BE2C (cell line): ENCODE measurements around the gene SPRN.
"Not testable (repeated sequence)": the region's sequence is repeated elsewhere in the genome, so short reads cannot be mapped to it uniquely, and the experiment has no call there.

Experiments used
- DNase-seq: peaks from one replicate; pipeline ENCODE4 v3.0.0-alpha.2; 2020
- H3K27me3 ChIP-seq: fragments of 250-450 bp; sonication (Bioruptor Pico); 2 replicates; pipeline ENCODE4 v1.5.1; 2020; ENCODE audit warnings: mild to moderate bottlenecking
- H3K36me3 ChIP-seq: fragments of 250-450 bp; sonication (Bioruptor Pico); 2 replicates; pipeline ENCODE4 v1.5.1; 2020; ENCODE audit warnings: mild to moderate bottlenecking
- H3K4me1 ChIP-seq: fragments of 250-450 bp; sonication (Bioruptor Pico); 2 replicates; pipeline ENCODE4 v1.5.1; 2020
- H3K4me3 ChIP-seq: 2 replicates; pipeline ENCODE4 v1.5.1; 2011; ENCODE audit warnings: low read depth, low read length
- H3K9me3 ChIP-seq: fragments of 250-450 bp; sonication (Bioruptor Pico); 2 replicates; pipeline ENCODE4 v1.5.1; 2020
- CTCF ChIP-seq: IDR thresholded peaks from 2 replicates; pipeline ENCODE4 v1.5.1; 2012; ENCODE audit warnings: mild to moderate bottlenecking, low read depth, low read length

The SPRN gene

GRCh38 chr10:133444342-133445267 is 20.2 kb upstream of the SPRN start:
- Histone ChIP-seq H3K4me1 (no peaks in the 10 kb centered on the region), H3K9me3 (no peaks in the 10 kb centered on the region; the same call in 1 of the 2 replicates), H3K27me3 (no peaks in the 10 kb centered on the region), H3K36me3 (no peaks in the 10 kb centered on the region), H3K4me3 (no peak overlapping the region)
- no peak for TF ChIP-seq CTCF
- no peak for DNase-seq

- Histone ChIP-seq H3K4me1 (no peaks in the 10 kb centered on the region), H3K36me3 (no peaks in the 10 kb centered on the region), H3K27me3 (no peaks in the 10 kb centered on the region), H3K4me3 (no peak overlapping the region), H3K9me3 (no peaks in the 10 kb centered on the region; the same call in 1 of the 2 replicates)
- no peak for TF ChIP-seq CTCF
- no peak for DNase-seq
Observed at GRCh38 chr10:133442967-133443924, 18.8 kb upstream of the SPRN start.

GRCh38 chr10:133442191-133442966 is 18.0 kb upstream of the SPRN start:
- no peaks in the 10 kb centered on the region for H3K27me3 ChIP-seq
- H3K9me3 ChIP-seq = no peaks in the 10 kb centered on the region; the same call in 1 of the 2 replicates
- H3K36me3 ChIP-seq = no peaks in the 10 kb centered on the region
- DNase-seq = no peak
- H3K4me1 ChIP-seq = no peaks in the 10 kb centered on the region
- no peak for TF ChIP-seq CTCF
- H3K4me3 ChIP-seq = no peak overlapping the region

- no peaks in the 10 kb centered on the region; the same call in 1 of the 2 replicates for H3K9me3 ChIP-seq
- no peaks in the 10 kb centered on the region for H3K36me3 ChIP-seq
- H3K4me1 ChIP-seq = no peaks in the 10 kb centered on the region
- no peak overlapping the region for H3K4me3 ChIP-seq
- no peaks in the 10 kb centered on the region for H3K27me3 ChIP-seq
- DNase-seq = no peak
- no peak for TF ChIP-seq CTCF
Observed at GRCh38 chr10:133441780-133442179, 17.4 kb upstream of the SPRN start.

- not testable (repeated sequence) for H3K27me3 ChIP-seq, H3K36me3 ChIP-seq, H3K9me3 ChIP-seq, DNase-seq, H3K4me3 ChIP-seq, H3K4me1 ChIP-seq
Observed at GRCh38 chr10:133441356-133441755, 16.9 kb upstream of the SPRN start.
